T follicular helper cell (primary cell): ENCODE results near the gene SH2D7.
"Not testable (repeated sequence)": the region's sequence is repeated elsewhere in the genome, so short reads cannot be mapped to it uniquely, and the experiment has no call there.

Source experiments
- DNase-seq: peaks from one replicate; pipeline ENCODE4 v3.0.0-alpha.2; 2020; ENCODE audit warnings: low read depth

Gene SH2D7

DNA sequence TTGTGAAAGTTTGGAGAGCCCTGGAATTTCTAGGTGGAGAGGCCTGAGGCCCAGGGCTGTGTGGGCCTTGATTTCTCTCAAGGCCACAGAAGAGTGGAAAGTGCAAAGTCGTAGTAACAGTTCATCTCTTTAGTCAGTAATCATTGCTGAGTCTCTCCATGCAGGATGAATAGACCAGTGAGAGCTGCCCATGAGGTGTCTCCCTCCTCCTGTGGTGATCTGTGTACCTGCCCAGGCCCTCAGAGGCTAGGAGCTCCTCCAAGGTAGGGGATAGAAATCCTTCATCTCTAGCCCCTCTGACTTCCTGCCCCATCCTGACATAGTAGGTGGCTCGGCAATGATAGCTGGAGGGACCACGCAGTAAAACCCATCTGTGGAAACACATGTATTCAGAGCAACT lies 50.0 kb downstream of the SH2D7 start:
- no peak for DNase-seq

DNA sequence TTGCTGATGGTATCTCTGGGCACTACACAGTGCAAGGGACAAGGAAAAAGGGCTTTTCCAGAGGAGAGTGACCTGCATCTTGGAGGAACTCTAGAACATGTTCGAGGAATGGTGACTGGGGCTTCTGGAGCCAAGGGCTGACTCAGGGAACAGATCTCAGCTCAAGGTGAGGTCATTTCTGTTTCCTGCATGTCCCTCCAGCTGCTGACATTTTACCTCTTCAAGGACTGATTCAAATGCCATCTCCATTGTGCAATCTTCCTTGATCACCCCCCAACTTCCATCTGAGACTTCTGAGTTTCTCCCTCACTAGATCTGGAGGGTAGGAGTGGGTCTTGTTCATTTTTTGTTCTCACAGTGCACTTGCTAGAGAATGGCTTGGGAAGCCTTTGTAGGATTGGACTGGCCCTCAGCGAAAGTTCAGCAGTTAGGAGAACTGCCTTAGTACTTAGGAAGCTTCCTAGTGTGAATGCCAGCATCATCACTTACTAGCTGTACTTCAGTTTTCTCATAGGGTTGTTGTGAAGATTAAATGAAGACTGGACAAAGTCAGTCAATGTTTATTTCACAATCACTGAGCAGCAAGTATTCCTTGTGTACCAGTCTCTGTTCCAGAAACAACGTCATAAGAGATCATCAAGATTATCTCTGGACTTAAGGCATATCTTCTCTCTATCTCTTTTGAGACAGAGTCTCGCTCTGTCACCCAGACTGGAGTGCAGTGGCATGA lies 54.2 kb downstream of the SH2D7 start:
- no peak for DNase-seq

DNA sequence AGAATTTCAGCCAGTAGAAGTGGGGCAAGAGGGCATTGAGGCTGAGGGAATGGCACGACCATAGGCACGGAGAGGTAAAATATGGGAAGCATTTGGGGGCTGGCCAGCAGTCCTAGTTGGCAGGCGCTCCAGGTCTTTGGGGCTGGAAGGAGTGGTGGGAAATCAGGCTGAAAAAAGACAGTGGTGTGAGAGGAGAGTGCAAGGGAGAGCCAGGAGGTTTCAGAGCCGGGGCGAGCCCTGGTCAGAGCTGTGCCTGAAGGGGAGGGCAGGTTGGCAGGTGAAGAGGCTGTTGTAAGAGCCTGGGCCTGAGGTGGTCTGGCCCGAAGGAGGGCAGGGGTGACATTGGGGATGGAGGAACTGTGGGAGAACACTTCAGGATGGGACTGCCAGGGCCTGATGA lies 55.2 kb downstream of the SH2D7 start:
- no peak for DNase-seq

DNA sequence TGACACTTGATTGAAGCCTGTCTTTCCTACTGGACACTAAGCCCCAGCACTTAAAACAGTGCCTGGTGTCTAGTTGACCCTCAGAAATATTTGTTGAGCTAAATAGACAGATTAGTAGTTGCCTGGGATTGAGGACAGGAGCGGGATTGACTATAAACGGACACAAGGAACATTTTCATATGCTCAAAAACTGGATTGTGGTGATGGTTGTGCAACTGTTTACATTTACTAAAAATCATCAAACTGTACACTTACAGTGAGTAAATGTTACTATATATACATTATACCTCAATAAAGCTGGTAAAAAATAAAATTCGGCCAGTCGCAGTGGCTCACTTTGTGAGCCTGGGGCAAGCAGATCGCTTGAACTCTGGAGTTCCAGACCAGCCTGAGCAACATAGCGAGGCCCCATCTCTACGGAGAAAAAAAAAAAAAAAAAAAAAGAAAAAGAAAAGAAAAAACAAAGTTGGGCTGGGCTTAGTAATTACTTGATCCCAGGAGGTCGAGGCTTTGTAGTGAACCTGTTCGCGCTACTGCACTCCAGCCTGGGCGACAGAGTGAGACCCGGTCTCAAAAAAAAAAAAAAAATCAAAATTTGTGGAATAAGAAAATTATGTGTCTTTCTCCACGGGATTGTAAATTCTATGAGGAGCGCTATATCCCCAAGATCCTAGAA lies 56.2 kb downstream of the SH2D7 start:
- DNase-seq, result no peak

DNA sequence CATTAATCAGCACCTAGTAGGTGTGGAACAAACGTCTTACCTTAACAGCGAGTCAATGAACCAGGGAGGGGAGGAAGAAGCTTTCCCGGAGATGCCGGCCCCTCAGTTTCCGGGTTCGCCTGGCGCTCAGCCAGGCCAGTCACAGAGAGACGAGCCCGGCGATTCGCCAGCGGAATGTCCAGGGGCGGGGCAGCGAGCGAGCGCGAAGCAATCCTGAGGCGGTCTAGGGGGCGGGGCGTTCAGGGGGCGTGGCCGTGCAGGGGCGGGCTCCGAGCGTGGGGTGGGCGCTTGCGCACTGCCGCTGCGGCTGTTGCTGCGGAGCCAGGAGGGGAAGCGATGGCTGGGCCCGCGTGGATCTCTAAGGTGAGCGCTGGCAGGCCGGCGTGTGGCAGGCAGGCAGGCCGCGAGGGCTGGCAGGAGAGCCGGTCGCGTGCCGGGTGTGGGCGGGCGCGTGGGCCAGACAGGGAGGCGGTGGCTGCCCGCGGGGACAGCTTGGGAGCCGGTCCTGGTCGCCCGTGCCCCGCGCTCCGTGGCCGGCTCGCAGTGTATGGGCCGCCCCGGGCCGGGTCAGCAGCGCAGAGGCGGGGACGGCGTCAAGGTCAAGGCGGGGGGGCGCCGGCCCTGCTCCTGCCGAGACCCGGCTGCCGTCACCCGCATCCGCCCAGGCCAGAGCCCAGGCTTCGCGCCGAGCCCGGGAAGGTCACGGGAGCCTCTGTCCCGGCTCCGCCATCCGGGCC lies 56.9 kb downstream of the SH2D7 start, which contains the start of gene IDH3A:
TSS of gene IDH3A (plus strand) at position 295 of the 737 bp plus-strand sequence. CDS start at position 337, 42 bp downstream.
- DNase-seq, result peak; percentile 100

DNA sequence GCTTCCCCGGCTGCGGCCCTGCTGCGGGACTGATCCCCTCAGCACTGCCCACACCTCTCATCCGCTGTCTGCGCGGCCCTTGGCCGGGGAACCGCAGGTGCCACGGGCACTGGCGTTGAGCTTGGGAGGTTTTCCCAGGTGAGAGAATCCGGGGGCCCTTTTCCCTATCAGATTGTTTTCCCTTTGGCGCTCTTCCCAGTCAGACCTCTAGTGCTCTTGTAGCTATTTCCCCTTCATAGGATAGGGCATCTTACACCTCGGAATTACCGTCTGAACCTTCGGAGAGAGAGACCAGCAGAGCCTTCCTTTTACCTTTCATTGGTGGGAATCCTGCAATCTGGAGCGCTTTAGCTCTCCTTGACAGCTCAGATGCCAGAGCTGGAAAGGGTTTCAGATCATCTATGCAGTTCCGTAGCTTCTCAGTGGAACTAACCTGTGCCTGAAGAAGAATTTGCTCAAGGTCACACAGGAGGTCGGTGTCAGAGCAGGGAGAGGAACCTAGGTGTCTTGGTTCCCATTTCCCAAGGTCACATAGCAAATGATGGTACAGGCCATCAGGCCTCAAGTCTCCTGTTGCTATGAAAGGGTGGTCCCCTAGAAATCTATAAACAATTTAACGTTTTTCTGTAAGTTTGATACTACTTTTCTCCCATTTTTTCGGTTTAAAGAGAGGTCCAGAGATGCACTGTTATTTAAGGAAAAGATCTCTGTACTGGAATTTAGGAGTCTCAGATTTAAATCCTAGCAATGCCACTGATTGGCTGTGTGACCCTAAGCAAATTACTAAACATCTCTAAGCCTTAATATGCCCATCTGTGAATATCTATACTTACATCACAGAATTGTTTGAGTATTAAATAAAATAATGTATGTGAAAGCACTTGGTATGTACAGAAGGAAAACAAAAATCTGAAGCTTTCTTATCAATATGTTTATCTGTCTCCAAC lies 57.7 kb downstream of the SH2D7 start:
- no peak for DNase-seq

DNA sequence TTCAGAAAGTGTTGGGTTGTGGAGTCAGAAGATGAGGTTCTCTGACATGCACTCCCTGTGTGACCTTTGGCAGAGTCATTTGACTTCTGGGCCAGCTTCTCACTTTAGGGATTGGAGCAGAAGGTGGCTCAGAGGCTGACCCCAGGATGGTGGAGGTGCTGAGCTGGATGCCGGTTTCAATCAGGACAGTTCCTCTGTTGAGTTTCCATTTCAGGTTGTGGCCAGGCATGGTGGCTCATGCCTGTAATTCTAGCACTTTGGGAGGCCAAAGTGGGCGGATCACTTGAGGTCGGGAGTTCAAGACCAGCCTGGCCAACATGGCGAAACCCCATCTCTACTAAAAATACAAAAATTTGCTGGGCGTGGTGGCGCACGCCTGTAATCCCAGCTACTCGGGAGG lies 58.7 kb downstream of the SH2D7 start:
- not testable (repeated sequence) for DNase-seq
